Hematopoietic multipotent progenitor cell treated with erythropoietin and hydrocortisone succinate and interleukin-3 and kit ligand, for 4 days (in vitro differentiated cells): Measurements from ENCODE around the gene PPIB.
A peak's percentile ranks its signal among the peaks of the same experiment; 100 is the strongest.

ENCODE experiments used
- DNase-seq: peaks from one replicate; pipeline ENCODE4 v3.0.0-alpha.2; 2015

The PPIB gene

GRCh38 chr15:64157599-64158125 lies 5.2 kb downstream of the PPIB start:
- DNase-seq: no peak

DNA sequence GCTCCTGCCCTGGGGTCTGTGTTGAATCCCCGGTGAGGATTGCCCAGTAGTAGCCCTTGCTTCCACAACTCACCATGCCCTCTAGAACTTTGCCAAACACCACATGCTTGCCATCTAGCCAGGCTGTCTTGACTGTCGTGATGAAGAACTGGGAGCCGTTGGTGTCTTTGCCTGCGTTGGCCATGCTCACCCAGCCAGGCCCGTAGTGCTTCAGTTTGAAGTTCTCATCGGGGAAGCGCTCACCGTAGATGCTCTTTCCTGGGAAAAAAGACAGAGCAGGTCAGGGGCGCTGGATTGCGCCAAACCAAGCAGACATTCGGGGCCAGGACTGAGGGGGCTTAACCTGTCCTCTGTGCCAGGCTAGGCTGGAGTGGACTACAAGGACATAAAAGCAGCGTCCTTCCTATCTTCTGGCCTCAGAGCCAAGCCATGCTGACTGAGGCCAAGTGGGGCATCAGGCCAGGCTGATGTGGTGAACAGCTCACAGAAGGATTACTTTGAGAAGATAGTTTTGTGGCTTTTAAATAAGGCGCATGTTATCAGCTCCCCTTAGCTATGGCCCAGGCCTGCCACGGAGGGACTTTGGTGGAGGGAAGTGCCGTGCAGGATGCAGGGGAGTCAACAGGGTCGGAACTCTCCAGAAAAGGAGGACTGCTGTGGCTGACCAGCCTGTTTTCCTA lies 6.0 kb downstream of the PPIB start:
- DNase-seq: peak; percentile 55

DNA sequence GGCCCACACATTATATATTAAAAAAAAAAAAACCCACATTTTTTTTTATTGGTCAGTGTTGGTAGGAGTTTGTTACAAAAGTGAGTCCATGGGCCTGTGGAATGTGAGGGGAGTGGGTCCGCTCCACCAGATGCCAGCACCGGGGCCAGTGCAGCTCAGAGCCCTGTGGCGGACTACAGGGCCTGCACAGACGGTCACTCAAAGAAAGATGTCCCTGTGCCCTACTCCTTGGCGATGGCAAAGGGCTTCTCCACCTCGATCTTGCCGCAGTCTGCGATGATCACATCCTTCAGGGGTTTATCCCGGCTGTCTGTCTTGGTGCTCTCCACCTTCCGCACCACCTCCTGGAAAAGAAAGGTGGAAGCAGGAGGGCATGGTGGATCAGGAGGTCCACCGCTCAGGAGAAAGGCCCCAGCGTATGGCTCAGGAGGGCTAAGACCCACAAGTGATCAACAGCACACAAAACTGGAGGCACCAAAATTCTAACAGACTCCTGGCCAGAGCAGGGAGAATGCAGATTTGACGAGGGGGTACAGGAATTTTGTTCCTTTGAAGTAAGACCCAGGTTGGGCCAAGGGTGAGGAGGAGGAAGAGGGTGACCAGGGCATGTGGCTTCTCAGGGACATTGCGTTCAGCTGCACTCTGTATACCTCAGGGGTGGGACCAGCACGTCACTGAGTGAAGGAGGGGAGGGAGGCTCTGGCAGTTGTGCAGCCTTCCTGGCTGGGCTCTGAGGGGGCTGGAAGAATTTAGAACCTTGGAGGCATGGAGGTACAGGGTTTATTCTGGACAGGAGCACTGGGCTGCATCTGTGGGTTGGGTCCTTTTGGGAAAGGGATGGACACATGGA lies 6.8 kb downstream of the PPIB start:
- DNase-seq: no peak

DNA sequence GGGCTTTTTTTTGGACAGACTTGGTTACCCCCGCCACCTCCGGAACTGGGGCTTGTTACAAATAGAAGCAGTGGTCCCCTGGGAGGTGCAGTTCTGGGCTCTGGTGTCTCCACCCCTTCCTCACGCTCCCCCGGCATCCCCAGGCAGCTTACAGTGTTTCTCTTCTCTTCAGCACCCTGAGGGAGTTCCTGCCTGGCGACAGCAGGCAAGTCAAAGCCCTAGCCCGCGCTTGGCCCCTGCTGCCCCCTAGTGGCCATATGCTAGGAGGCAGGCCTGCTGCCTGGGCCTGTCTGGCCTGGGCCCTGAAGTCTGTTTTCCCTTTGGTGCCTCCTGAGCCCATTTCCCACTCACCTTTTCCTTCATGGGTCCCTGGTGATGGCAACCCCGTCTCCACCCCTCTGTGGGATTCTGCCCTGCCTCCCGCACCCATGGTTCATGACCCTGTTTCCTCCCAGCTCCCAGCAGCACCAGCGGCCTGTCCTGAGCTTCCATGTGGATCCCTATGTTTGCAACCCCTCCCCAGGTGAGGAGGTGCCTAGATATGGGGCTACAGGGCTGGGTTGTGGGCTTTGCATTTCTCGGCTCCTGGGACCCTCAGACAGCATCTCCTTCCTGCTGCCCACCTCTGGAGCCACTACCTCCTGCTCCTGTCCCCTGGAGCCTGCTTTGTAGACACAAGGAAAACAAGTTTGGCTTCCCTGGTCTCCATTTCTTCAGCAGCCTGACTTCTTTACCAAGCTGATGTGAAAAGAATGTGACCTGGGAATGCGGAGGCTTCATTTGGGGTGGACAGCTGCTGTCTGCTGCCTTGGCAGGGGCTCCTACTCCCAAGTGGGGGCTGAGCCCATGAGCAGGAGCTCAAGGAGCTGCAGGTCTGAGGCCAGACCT lies 9.1 kb downstream of the PPIB start:
- DNase-seq: peak; percentile 95

DNA sequence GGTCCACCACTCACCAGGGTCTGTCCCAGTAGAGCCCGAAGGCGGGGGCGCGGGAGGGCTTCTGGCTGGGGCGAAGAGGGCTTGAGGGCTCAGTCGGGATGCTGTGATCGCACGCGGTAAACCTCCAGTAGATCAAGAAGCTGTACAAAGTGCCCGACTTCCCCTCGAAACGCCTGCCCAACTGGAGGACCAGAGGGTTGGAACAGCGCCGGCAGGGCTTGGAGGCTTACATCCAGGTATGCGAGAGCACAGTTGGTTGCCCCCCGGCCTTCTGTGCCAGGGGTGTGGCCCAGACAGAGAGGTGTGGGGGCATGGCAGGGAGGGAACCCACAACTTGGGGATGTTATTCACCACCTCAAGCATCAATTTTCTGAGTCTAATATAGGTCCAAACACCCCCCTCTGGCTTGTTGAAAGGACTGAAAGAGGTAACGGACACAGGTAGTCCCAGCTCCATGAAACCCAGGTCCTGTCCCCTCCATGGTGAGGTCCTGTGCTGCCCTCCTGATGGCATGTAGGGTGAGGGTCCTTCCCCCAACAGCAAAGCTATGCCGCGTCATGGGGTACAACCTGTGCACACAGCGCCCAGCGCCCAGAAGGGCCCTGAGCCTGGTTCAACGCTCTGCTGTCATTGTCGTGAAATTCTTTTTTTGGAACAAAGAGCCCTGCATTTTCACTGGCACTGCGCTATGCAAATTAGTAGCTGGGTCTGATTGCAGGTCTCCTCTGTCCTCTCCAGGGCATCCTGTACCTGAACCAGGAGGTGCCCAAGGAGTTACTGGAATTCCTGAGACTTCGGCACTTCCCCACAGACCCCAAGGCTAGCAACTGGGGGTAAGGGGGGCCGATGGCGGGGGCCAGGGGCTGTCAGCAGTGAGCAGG lies 10.1 kb downstream of the PPIB start:
- peak; percentile 60 for DNase-seq

GRCh38 chr15:64151727-64152506 lies 10.9 kb downstream of the PPIB start, which contains the start of gene SNX22:
TSS of gene SNX22 (plus strand) at chr15:64151731. CDS start at chr15:64151776, 45 bp downstream.
- DNase-seq: peak; percentile 39

DNA sequence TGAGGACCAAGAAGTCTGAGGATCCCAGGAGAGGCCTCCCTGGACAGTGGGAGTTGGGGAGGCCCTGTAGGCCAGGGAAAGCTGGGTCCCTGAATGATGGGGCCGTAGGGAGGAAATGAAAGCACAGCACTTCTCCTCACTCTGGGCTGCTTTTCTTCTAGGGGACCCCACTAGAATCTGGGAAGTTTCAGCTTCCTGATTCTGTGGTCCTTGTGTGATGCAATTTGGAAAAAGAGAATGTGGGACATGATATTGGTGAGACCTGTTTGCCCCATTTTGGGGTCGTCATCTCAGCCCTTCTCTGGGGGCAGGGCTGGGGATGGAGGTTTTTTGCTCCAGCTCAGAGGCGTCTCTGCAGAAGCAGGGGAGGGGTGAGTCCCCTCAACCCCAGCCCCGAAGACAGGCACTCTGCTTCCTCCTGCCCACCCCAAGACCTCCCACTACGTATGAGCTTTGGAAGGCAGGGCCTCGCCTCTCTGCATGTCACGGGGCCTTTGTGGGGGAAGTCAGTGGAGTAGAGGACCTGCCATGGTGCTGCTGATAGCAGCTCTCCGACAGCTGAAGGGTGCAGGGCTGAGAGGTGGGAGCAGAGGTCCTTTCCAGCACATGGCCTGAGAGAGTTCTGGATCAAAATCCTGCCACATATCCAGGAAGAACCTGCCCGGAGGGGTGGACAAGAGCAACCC lies 12.8 kb downstream of the PPIB start:
- peak; percentile 78 for DNase-seq

DNA sequence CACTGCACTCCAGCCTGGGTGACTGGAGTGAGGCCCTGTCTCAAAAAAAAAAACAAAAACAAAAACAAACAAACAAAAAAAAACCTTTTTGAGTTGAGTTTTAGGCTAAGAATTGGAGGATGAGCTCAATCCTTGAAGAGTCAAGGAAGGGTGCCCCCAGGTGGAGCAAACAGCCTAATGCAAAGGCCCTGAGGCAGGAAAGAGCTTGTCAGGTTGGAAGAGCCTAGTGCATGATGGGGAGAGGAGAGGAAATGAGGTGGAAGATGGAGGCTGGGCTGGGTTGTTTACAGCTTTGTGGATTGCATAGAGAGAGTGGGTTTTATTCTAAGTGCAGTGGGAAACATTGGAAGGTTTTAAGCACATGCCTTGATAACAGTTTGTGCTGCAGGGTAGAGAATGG lies 13.4 kb downstream of the PPIB start:
- peak; percentile 83 for DNase-seq

DNA sequence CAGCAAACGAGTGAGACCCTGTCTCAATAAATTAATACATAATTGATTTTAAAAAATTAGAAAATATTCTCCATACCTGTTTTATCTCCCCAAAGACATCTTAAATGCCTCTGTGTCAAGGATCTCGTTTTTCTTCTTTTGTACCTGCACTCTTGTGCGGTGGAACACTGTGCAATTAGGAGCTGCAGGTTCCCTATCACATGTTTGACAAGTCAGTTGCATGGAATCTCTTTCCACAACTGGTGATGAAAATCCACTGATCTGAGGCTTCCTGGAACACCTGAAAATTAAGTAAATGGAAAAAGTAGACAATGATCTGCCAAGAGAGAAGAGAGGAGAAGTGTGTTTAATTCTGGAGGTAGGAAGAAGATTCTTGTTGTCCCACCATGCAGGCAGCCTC lies 14.2 kb downstream of the PPIB start:
- DNase-seq: no peak

DNA sequence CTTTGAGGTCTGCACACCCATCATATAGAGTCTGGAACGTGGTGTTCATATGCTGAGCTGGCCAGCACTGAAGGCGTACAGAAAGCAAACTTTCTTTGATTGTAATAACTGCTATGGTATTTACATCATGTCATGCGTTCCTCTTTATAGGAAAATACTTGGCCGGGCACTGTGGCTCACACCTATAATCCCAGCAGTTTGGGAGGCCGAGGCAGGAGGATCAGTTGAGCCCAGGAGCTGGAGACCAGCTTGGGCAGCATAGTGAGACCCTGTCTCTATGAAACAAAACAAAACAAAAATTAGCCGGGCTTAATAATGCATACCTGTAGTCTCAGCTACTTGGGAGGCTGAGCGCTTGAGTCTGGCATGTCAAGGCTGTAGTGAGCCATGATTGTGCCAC lies 14.7 kb downstream of the PPIB start:
- no peak for DNase-seq

GRCh38 chr15:64146885-64147681 lies 15.7 kb downstream of the PPIB start:
- peak; percentile 78 for DNase-seq

DNA sequence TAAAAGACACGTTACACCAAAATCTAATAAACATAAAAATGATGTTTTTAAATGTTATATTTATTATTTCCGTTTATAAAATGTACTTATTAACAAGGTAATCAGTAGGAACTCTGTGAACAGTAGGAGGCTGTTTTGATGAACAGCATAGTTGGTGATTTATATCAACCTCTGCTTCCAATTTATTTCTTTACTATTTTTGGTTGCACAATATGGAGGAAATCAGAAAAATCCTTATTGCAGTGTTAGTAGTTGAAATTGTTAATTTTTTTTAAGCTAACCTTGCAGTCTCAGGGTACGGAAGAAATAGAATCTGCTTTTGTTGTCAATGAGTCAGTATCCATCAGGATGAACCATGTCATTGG lies 16.3 kb downstream of the PPIB start:
- no peak for DNase-seq

- no peak for DNase-seq
Measured at GRCh38 chr15:64146041-64146440, 16.8 kb downstream of the PPIB start.

DNA sequence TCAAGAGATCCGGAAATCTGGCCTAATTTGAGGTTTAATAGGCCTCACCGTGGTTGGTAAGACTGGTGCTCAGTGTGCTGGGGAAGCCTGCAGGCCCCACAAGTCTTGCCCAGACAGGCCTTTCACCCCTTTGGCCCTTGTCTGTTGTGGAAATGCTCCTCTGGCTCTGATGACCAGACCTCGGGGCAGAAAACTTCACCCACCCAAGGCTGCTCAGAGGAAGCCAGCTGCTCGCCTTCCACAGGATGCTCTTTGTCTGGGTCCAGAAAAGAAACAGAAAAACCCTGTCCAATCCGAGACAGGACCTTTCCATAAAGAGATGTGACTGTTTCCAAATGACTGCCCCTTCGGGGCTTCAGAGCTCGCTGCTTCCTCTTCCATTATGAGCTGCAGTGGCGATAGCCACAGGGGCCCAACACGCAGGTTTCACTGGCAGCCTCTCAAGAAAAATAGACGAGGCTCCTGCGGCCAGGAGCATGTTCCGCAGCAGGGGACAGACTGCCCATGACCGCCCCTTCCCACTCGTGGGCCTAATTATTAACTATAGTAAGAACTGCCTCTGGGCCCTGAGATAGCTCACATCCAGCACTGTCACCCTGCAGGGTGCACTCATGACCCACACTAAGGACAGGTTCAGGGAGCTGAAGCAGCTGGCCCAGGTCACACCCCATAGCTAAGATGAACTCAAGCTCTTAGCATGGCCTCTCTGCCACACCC lies 18.1 kb downstream of the PPIB start:
- DNase-seq: no peak

DNA sequence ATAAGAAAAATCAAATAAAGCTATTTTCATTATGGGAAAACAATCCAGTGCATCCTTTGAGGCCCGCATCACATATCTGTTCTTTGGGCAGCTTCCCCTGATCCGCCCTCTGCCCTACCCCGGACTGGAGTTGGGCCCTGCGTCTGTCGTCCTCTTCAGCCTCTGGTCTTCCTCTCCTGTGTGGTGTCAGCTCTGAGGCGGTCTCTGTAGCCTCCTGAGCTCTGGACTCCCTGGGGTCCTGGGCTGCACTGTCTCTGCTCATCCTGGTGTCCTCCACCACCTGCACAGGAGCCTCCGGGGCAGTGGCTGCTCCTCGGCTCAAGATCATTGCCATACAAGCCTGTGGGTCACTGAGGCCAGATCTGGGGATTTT lies 18.6 kb downstream of the PPIB start:
- DNase-seq: no peak

DNA sequence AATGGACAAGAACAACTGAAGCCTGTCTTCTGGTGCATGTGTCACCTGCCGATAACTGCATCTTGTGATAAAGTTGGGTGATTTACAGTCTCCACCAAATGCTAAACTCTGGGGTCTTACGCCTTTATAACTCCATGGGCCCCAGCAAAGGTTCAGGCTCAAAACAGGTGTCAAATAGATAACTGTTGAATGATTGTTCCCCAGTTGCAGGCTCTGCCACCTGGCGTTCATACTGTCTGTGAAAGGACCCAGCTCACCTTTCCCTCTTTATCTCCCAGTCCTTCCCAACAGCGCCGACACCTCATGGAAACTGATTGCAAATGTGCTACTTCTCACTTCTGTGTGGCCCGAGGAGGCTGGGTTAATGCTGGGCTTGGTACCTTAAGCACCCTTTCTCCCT lies 19.5 kb downstream of the PPIB start:
- no peak for DNase-seq

DNA sequence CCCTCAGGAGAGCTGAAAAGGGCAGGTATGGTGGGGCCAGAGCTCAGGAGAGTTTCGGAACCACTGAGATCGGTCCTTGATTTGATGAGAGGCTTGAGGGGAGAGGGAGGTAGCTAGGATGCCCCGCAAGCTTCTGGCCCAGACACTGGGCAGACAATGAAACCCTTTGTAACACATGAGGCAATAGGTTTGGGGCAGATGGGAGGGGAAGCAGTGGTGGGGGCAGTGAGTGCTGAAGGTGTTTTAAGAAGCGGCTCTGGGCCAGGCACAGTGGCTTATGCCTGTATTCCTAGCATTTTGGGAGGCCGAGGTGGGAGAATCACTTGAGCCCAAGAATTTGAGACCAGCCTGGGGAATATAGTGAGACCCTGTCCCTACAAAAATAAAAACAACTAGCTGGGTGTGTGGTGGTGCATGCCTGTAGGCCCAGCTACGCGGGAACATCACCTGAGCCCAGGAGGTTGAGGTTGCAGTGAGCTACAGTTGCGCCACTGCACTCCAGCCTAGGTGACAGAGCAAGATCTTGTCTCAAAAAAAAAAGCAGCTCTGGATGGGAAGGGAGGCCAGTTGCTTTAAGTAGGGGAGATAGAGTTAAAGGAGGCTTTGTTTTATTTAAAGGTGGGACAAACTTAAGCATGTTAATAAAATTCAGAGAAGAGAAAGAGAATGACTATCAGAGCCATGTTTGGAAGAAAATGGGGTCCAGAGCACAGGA lies 20.9 kb downstream of the PPIB start:
- no peak for DNase-seq

DNA sequence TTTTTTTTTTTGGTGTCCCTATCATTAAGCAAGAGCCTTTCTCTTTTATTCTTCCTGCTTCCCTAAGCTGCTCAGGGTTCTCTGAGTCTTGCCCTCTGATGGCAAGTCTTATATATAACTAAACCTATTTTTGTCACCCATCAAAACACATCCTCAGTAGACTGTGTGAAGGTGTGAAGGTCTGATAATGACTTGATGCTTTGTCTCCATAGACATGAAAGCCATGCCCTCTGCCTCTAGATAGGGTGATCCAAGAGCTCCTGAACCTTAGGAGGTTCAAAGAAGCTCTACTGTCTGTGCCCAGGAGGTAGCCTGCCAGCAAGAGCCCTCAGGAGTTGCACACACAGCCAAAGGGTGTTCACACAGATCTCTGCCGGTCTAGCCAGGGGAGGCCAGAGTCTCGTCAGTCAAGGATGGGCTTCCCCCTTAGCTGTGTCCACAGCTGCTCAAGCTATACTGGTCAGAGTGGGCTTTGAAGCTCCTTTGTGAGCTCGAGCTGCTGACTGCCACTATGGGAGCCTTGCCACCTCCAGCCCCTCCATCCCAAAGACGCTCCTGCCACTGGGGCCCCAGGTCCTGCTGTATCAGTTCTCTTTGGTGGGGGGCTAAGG lies 24.4 kb downstream of the PPIB start:
- peak; percentile 64 for DNase-seq
